B cell (primary cell): ENCODE data around the gene POLR2A.

Experiments used
- EZH2 ChIP-seq: IDR thresholded peaks from 2 replicates; pipeline ENCODE4 v1.6.1; 2012; ENCODE audit warnings: borderline replicate concordance, low read depth, mild to moderate bottlenecking, moderate library complexity, low read length; ENCODE audit not compliant: insufficient read depth, poor library complexity, severe bottlenecking
- TF ChIP-seq, protein P1 (sequence below): fragments of 200-600 bp; IDR thresholded peaks from one replicate; pipeline ENCODE4 v1.8.0; 2022; ENCODE audit warnings: antibody characterized with exemption, mild to moderate bottlenecking

- TF ChIP-seq, protein P1, sequence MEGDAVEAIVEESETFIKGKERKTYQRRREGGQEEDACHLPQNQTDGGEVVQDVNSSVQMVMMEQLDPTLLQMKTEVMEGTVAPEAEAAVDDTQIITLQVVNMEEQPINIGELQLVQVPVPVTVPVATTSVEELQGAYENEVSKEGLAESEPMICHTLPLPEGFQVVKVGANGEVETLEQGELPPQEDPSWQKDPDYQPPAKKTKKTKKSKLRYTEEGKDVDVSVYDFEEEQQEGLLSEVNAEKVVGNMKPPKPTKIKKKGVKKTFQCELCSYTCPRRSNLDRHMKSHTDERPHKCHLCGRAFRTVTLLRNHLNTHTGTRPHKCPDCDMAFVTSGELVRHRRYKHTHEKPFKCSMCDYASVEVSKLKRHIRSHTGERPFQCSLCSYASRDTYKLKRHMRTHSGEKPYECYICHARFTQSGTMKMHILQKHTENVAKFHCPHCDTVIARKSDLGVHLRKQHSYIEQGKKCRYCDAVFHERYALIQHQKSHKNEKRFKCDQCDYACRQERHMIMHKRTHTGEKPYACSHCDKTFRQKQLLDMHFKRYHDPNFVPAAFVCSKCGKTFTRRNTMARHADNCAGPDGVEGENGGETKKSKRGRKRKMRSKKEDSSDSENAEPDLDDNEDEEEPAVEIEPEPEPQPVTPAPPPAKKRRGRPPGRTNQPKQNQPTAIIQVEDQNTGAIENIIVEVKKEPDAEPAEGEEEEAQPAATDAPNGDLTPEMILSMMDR: no peak
- TF ChIP-seq EZH2: no peak
These were observed 7.7 kb upstream of the POLR2A start for GRCh38 chr17:7476494-7476893.
